ENCODE measurements around the gene UNC45B.
"Not testable (repeated sequence)": the region's sequence is repeated elsewhere in the genome, so short reads cannot be mapped to it uniquely, and the experiment has no call there.

The UNC45B gene

DNA sequence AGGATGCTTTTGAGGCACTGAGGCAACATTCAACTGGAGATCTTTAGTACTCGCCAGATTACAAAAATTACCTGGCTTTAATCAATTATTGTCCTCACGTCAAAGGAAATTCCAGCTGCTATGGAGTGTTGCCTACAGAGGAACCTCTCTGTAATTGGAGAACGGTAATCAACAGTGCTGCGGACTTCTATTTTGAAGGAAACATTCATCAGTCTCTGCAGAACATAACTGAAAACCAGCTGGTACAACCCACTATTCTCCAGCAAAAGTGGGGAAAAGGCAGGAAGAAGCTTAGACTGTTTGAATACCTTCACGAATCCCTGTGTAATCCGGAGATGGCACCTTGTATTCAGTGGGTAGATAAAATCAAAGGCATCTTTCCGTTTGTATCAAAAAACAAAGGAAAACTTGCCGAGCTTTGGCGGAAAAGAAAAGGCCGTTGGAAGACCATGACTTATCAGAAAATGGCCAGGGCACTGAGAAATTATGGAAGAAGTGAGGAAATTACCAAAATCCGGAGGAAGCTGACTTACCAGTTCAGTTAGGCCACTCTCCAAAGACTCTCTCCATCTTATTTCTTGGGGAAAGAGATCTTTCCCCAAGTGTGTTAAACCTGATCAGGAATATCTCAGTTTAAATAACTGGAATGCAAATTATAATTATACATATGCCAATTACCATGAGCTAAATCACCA, 43.5 kb downstream of the UNC45B start:
- H3K4me3 ChIP-seq (ENCODE audit: control insufficient read depth, low read depth, low read length), result no peak overlapping the region
- DNase-seq (ENCODE audit: low read depth), result no peak
- TF ChIP-seq, protein P1, sequence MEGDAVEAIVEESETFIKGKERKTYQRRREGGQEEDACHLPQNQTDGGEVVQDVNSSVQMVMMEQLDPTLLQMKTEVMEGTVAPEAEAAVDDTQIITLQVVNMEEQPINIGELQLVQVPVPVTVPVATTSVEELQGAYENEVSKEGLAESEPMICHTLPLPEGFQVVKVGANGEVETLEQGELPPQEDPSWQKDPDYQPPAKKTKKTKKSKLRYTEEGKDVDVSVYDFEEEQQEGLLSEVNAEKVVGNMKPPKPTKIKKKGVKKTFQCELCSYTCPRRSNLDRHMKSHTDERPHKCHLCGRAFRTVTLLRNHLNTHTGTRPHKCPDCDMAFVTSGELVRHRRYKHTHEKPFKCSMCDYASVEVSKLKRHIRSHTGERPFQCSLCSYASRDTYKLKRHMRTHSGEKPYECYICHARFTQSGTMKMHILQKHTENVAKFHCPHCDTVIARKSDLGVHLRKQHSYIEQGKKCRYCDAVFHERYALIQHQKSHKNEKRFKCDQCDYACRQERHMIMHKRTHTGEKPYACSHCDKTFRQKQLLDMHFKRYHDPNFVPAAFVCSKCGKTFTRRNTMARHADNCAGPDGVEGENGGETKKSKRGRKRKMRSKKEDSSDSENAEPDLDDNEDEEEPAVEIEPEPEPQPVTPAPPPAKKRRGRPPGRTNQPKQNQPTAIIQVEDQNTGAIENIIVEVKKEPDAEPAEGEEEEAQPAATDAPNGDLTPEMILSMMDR (IDR thresholded peaks at IDR 0.05; ENCODE audit: control insufficient read depth, insufficient read depth, low read depth, low read length, missing control alignments), result no peak

DNA sequence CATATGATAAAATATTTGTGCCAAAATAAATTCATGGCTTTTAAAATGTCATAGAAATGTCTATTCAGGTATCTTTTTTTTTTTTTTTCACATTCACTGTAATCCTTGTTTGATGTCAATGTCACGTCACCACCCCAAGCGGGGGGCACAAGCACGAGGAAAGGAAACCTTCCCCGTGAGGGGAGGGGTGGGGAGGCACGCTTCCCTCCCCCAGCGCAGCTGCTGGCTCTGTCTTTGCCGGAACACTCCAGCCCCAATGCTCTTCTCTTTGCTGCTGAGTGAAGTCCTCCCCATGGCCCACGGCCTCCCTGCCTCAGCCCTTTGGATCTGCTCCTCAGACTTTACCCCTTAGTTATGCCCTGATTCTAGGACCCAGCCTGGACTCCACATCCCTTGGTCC, 45.1 kb downstream of the UNC45B start:
- no peak overlapping the region for H3K4me3 ChIP-seq (ENCODE audit: control insufficient read depth, low read depth, low read length)
- TF ChIP-seq, protein P1 (IDR thresholded peaks at IDR 0.05; ENCODE audit: control insufficient read depth, insufficient read depth, low read depth, low read length, missing control alignments), result no peak
- DNase-seq (ENCODE audit: low read depth), result no peak

DNA sequence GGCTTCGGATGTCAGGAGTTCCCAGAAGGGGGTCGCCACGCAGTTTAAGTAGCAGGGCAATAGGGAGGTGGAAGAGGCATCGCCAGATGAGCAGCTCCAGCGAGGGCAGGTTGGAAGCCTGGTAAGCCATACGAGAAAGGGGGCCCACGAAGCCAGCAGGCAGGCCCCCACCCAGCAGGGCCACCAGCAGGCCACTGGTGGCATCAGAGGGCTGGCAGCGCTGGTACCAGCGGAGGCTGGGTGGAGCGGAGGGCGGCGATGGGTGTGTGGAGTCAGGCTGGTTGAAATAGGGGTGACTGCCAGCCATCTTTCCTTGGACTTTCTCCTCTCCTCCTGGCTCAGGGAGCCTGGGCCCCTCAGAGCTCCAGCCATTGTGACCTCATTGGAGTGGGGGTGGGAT, 46.4 kb downstream of the UNC45B start, which contains the start of gene SLC35G3:
TSS of gene SLC35G3 (minus strand) at position 393 of the 400 bp plus-strand sequence. CDS start at position 307, 86 bp downstream.
- not testable (repeated sequence) for DNase-seq (ENCODE audit: low read depth); H3K4me3 ChIP-seq (ENCODE audit: control insufficient read depth, low read depth, low read length)

DNA sequence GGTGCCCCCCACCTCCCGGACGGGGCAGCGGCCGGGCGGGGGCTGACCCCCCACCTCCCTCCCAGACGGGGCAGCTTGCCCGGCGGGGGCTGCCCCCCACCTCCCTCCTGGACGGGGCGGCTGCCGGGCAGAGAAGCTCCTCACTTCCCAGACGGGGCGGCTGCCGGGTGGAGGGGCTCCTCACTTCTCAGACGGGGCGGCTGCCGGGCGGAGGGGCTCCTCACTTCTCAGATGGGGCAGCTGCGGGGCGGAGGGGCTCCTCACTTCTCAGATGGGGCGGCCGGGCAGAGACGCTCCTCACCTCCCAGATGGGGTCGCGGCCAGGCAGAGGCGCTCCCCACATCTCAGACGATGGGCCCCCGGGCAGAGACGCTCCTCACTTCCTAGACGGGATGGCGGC, 47.4 kb downstream of the UNC45B start:
- H3K4me3 ChIP-seq (ENCODE audit: control insufficient read depth, low read depth, low read length); DNase-seq (ENCODE audit: low read depth): not testable (repeated sequence)

DNA sequence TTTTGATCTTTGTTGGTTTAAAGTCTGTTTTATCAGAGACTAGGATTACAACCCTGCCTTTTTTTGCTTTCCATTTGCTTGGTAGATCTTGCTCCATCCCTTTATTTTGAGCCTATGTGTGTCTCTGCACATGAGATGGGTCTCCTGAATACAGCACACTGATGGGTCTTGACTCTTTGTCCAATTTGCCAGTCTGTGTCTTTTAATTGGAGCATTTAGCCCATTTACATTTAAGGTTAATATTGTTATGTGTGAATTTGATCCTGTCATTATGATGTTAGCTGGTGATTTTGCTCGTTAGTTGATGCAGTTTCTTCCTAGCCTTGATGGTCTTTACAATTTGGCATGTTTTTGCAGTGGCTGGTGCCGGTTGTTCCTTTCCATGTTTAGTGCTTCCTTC, 55.0 kb downstream of the UNC45B start:
- H3K4me3 ChIP-seq (ENCODE audit: control insufficient read depth, low read depth, low read length); DNase-seq (ENCODE audit: low read depth): not testable (repeated sequence)

DNA sequence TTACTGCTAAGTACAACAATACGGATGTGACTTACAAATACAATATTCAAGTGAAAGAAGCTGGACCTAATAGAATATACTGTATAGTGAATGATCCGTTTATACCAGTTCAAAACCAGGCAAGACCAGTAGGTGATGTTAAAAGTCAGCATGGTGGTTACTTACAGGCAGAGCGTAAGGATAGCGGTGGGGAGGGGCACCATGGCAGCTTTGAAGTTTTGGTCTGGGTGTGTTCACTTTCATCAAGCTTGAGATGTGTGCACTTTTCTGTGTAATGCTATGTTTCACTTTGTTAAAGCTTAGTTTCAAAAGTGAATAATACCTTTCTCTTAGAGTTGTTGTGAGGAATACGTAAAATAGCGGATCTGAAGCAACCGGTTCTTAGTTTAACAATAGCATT, 63.1 kb downstream of the UNC45B start:
- no peak for DNase-seq (ENCODE audit: low read depth)
- TF ChIP-seq, protein P1 (IDR thresholded peaks at IDR 0.05; ENCODE audit: control insufficient read depth, insufficient read depth, low read depth, low read length, missing control alignments), result no peak
- no peak overlapping the region for H3K4me3 ChIP-seq (ENCODE audit: control insufficient read depth, low read depth, low read length)

DNA sequence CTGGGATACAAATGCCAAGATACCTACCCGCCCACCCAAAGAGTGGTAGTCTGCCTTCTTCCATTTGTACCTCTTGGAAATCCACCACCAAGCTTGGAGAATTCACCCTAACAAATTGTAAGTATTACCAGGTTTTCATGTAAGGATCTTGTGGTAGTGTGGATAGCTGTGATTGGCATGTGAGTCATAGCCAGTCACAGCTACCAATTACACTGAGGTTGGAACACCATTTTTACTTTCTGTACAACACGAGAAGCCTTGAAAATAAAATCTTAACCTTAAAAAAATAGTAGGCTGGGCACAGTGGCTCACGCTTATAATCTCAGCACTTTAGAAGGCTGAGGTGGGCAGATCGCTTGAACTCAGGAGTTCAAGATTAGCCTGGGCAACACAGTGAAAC, 65.1 kb downstream of the UNC45B start:
- H3K4me3 ChIP-seq (ENCODE audit: control insufficient read depth, low read depth, low read length), result no peak overlapping the region
- TF ChIP-seq, protein P1 (IDR thresholded peaks at IDR 0.05; ENCODE audit: control insufficient read depth, insufficient read depth, low read depth, low read length, missing control alignments), result no peak
- no peak for DNase-seq (ENCODE audit: low read depth)

DNA sequence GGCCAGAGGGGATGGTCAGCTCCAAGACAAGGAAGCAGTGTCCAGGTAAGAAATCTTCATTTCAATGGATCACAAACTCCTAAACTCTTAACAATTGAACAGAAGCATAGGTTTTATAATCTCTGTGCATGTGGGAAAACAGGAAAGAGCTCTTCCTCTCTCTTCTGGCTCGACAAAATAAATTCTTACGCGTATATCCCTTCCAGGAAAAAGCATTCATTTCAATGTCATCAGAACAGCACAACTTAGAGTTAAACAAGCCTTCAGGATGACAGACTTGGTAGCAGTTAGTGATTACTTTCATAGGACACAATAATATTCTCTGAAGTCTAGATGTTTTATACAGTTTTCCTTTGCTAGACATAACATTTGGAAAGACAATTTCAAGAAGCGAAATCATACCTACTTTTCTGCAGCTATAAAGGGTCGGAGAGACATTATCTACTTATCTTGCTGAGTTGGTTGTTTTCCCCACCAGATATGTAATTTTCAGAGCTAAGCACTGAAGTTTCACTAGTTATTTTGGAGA, 65.9 kb downstream of the UNC45B start:
- H3K4me3 ChIP-seq (ENCODE audit: control insufficient read depth, low read depth, low read length), result no peak overlapping the region
- DNase-seq (ENCODE audit: low read depth), result no peak
- TF ChIP-seq, protein P1 (IDR thresholded peaks at IDR 0.05; ENCODE audit: control insufficient read depth, insufficient read depth, low read depth, low read length, missing control alignments), result no peak
